Loucy (cell line): Measurements from ENCODE around the gene ZNF23.

ENCODE experiments used
- H2AFZ ChIP-seq: fragments of 200-600 bp; sonication (generic); 2 replicates; pipeline ENCODE4 v1.6.0; 2016; ENCODE audit warnings: antibody characterized with exemption, mild to moderate bottlenecking, low read length, moderate library complexity
- H3F3A ChIP-seq: fragments of 200-600 bp; 2 replicates; pipeline ENCODE4 v1.6.0; 2016; ENCODE audit warnings: antibody characterized with exemption, low read depth, mild to moderate bottlenecking
- H3K27me3 ChIP-seq: fragments of 200-600 bp; sonication (generic); 2 replicates; pipeline ENCODE4 v1.6.1; 2014; ENCODE audit warnings: low read length, mild to moderate bottlenecking; ENCODE audit not compliant: insufficient read depth, poor library complexity, severe bottlenecking
- H3K36me3 ChIP-seq: fragments of 200-600 bp; sonication (generic); 2 replicates; pipeline ENCODE4 v1.6.1; 2016; ENCODE audit warnings: low read length; ENCODE audit not compliant: insufficient read depth
- H3K4me1 ChIP-seq: fragments of 200-600 bp; sonication (generic); 2 replicates; pipeline ENCODE4 v1.5.1; 2014; ENCODE audit warnings: low read length, mild to moderate bottlenecking; ENCODE audit not compliant: insufficient read depth, poor library complexity, severe bottlenecking
- H3K4me2 ChIP-seq: fragments of 200-600 bp; sonication (generic); 2 replicates; pipeline ENCODE4 v1.6.0; 2014; ENCODE audit warnings: antibody characterized with exemption, low read length, low read depth, mild to moderate bottlenecking; ENCODE audit not compliant: poor library complexity, severe bottlenecking
- H3K4me3 ChIP-seq: fragments of 200-600 bp; sonication (generic); 2 replicates; pipeline ENCODE4 v1.5.1; 2014; ENCODE audit warnings: low read length, mild to moderate bottlenecking, mixed read lengths; ENCODE audit not compliant: poor library complexity, severe bottlenecking
- H3K79me2 ChIP-seq: fragments of 200-600 bp; sonication (generic); 2 replicates; pipeline ENCODE4 v1.6.1; 2014; ENCODE audit warnings: low read length; ENCODE audit not compliant: insufficient read depth
- H3K9ac ChIP-seq: fragments of 200-600 bp; sonication (generic); 2 replicates; pipeline ENCODE4 v1.6.0; 2014; ENCODE audit warnings: mild to moderate bottlenecking, low read depth, low read length, moderate library complexity; ENCODE audit not compliant: poor library complexity, severe bottlenecking
- H3K9me2 ChIP-seq: fragments of 200-600 bp; sonication (generic); replicated peaks from 2 replicates; pipeline ENCODE4 v1.6.1; 2016; ENCODE audit warnings: low read depth, low read length, mixed read lengths
- H3K9me3 ChIP-seq: fragments of 200-600 bp; sonication (generic); 2 replicates; pipeline ENCODE4 v1.6.1; 2014; ENCODE audit warnings: mild to moderate bottlenecking, antibody characterized with exemption, low read length, low read depth; ENCODE audit not compliant: insufficient read depth
- H4K20me1 ChIP-seq: fragments of 200-600 bp; sonication (generic); 2 replicates; pipeline ENCODE4 v1.6.0; 2014; ENCODE audit warnings: antibody characterized with exemption, low read length, mild to moderate bottlenecking; ENCODE audit not compliant: insufficient read depth, poor library complexity, severe bottlenecking
- CTCF ChIP-seq: fragments of 200-600 bp; sonication (generic); conservative IDR thresholded peaks from 2 replicates; pipeline ENCODE4 v1.5.1; 2014; ENCODE audit warnings: mild to moderate bottlenecking, antibody characterized with exemption, low read length
- EZH2phosphoT487 ChIP-seq: fragments of 200-600 bp; IDR thresholded peaks from 2 replicates; pipeline ENCODE4 v1.6.1; 2018; ENCODE audit warnings: antibody characterized with exemption, mild to moderate bottlenecking, moderate library complexity, borderline replicate concordance

The ZNF23 gene

GRCh38 chr16:71428883-71429282 is 33.2 kb downstream of the ZNF23 start:
- Histone ChIP-seq H3K79me2 (no peaks in the 10 kb centered on the region), H3K9me3 (no peaks in the 10 kb centered on the region; the same call in 1 of the 2 replicates), H3F3A (no peaks in the 10 kb centered on the region), H3K4me1 (no peaks in the 10 kb centered on the region), H3K4me3 (no peak overlapping the region), H2AFZ (no peak overlapping the region), H3K9me2 (no peaks in the 10 kb centered on the region), H3K9ac (no peak overlapping the region), H3K36me3 (no peaks in the 10 kb centered on the region), H3K27me3 (no peaks in the 10 kb centered on the region), H4K20me1 (no peaks in the 10 kb centered on the region), H3K4me2 (no peak overlapping the region)
- no peak for TF ChIP-seq CTCF
- TF ChIP-seq EZH2phosphoT487, result no peak

GRCh38 chr16:71428385-71428784 is 33.7 kb downstream of the ZNF23 start:
- H3K27me3 ChIP-seq, result no peaks in the 10 kb centered on the region
- H2AFZ ChIP-seq, result no peak overlapping the region
- H3F3A ChIP-seq, result no peaks in the 10 kb centered on the region
- H3K36me3 ChIP-seq, result no peaks in the 10 kb centered on the region
- H3K9ac ChIP-seq, result no peak overlapping the region
- H3K4me1 ChIP-seq, result no peaks in the 10 kb centered on the region
- TF ChIP-seq EZH2phosphoT487, result no peak
- no peak for TF ChIP-seq CTCF
- no peaks in the 10 kb centered on the region for H4K20me1 ChIP-seq
- H3K9me3 ChIP-seq, result no peaks in the 10 kb centered on the region; the same call in 1 of the 2 replicates
- H3K4me2 ChIP-seq, result no peak overlapping the region
- H3K4me3 ChIP-seq, result no peak overlapping the region
- no peaks in the 10 kb centered on the region for H3K9me2 ChIP-seq
- H3K79me2 ChIP-seq, result no peaks in the 10 kb centered on the region

- Histone ChIP-seq H3K4me1 (no peaks in the 10 kb centered on the region), H3F3A (no peaks in the 10 kb centered on the region), H3K79me2 (no peaks in the 10 kb centered on the region), H3K9me2 (no peaks in the 10 kb centered on the region), H3K4me2 (no peak overlapping the region), H3K9ac (no peak overlapping the region), H3K36me3 (no peaks in the 10 kb centered on the region), H3K9me3 (no peaks in the 10 kb centered on the region; the same call in 1 of the 2 replicates), H4K20me1 (no peaks in the 10 kb centered on the region), H3K27me3 (no peaks in the 10 kb centered on the region), H2AFZ (no peak overlapping the region), H3K4me3 (no peak overlapping the region)
- no peak for TF ChIP-seq CTCF
- TF ChIP-seq EZH2phosphoT487, result no peak
Measured at GRCh38 chr16:71426880-71427615, 35.0 kb downstream of the ZNF23 start.
